Stimulated activated CD8-positive, alpha-beta memory T cell treated with anti-CD3 and anti-CD28 coated beads, Interleukin-15, amount 100 ng/mL, for 48 hours (primary cell): ENCODE results near the gene CSNK2B.

Source experiments
- DNase-seq, 2 donors: peaks; one replicate each; pipeline ENCODE4 v3.0.0-alpha.2; 2020; ENCODE audit warnings: low read depth in 2 of 2

CSNK2B gene

GRCh38 chr6:31665501-31666336 lies at the start of gene CSNK2B:
CSNK2B (plus strand) TSS chr6:31666080; CDS start chr6:31666832, 752 bp downstream.
- DNase-seq = peak; percentile 97 to 98

- DNase-seq = no peak
Observed at GRCh38 chr6:31617010-31617409, 48.9 kb upstream of the CSNK2B start.

GRCh38 chr6:31619805-31620585 lies 45.9 kb upstream of the CSNK2B start:
- peak; percentile 96 to 97 for DNase-seq

GRCh38 chr6:31620586-31621319 lies 45.1 kb upstream of the CSNK2B start, which contains the start of gene PRRC2A:
PRRC2A (plus strand) TSS chr6:31620715; CDS start chr6:31622790, 2,075 bp downstream.
- peak in 1 of 2 donors; percentile 93 for DNase-seq

GRCh38 chr6:31621320-31621939 lies 44.5 kb upstream of the CSNK2B start:
- no peak for DNase-seq

GRCh38 chr6:31621991-31622390 lies 43.9 kb upstream of the CSNK2B start:
- no peak for DNase-seq

GRCh38 chr6:31622684-31623091 lies 43.2 kb upstream of the CSNK2B start:
- DNase-seq = no peak

- DNase-seq = no peak
Observed at GRCh38 chr6:31624070-31624469, 41.8 kb upstream of the CSNK2B start.

- DNase-seq = no peak
Observed at GRCh38 chr6:31626952-31627351, 38.9 kb upstream of the CSNK2B start.

- DNase-seq = no peak
Observed at GRCh38 chr6:31627690-31628287, 38.1 kb upstream of the CSNK2B start.

- DNase-seq = no peak
Observed at GRCh38 chr6:31629014-31629413, 36.9 kb upstream of the CSNK2B start.

- no peak for DNase-seq
Observed at GRCh38 chr6:31630177-31630934, 35.5 kb upstream of the CSNK2B start.

GRCh38 chr6:31631209-31631608 lies 34.7 kb upstream of the CSNK2B start:
- DNase-seq = no peak

GRCh38 chr6:31631681-31632278 lies 34.1 kb upstream of the CSNK2B start:
- no peak for DNase-seq

- DNase-seq = no peak
Observed at GRCh38 chr6:31632279-31632946, 33.5 kb upstream of the CSNK2B start.

- no peak for DNase-seq
Observed at GRCh38 chr6:31633447-31633846, 32.4 kb upstream of the CSNK2B start.

GRCh38 chr6:31634131-31634530 lies 31.7 kb upstream of the CSNK2B start:
- no peak for DNase-seq

- no peak for DNase-seq
Observed at GRCh38 chr6:31634969-31635575, 30.8 kb upstream of the CSNK2B start.
